HG03060 (cell line): ENCODE measurements around the gene OARD1.

Experiments
- ATAC-seq: cut with Tn5 transposase; IDR thresholded peaks from one replicate; pipeline ENCODE4 v1.9.1; 2021; ENCODE audit warnings: low read depth, moderate number of reproducible peaks; ENCODE audit not compliant: unreplicated experiment

OARD1 gene

GRCh38 chr6:41075651-41076626 is 3.8 kb upstream of the OARD1 start:
- no peak for ATAC-seq

- no peak for ATAC-seq
Measured at GRCh38 chr6:41074692-41075436, 2.7 kb upstream of the OARD1 start.

- ATAC-seq = no peak
Measured at GRCh38 chr6:41073968-41074691, 2.0 kb upstream of the OARD1 start.

- no peak for ATAC-seq
Measured at GRCh38 chr6:41073203-41073967, 1.2 kb upstream of the OARD1 start.

GRCh38 chr6:41072836-41073202 is 663 bp upstream of the OARD1 start, which contains the start of gene NFYA:
Gene NFYA (plus strand): TSS chr6:41072974. CDS start chr6:41079090, 6,116 bp downstream.
- peak; percentile 34 for ATAC-seq

GRCh38 chr6:41071501-41071922 is 644 bp downstream of the OARD1 start:
- no peak for ATAC-seq

- ATAC-seq = no peak
Measured at GRCh38 chr6:41066867-41067304, 5.3 kb downstream of the OARD1 start.

- ATAC-seq = no peak
Measured at GRCh38 chr6:41065550-41066026, 6.6 kb downstream of the OARD1 start.

GRCh38 chr6:41064841-41065240 is 7.3 kb downstream of the OARD1 start:
- no peak for ATAC-seq

GRCh38 chr6:41063884-41064285 is 8.3 kb downstream of the OARD1 start:
- ATAC-seq = no peak

- no peak for ATAC-seq
Measured at GRCh38 chr6:41062056-41062455, 10.1 kb downstream of the OARD1 start.

GRCh38 chr6:41061196-41061726 is 10.9 kb downstream of the OARD1 start:
- ATAC-seq = no peak

- no peak for ATAC-seq
Measured at GRCh38 chr6:41059556-41059955, 12.6 kb downstream of the OARD1 start.

- ATAC-seq = no peak
Measured at GRCh38 chr6:41058783-41059181, 13.4 kb downstream of the OARD1 start.

- ATAC-seq = no peak
Measured at GRCh38 chr6:41056768-41057490, 15.2 kb downstream of the OARD1 start.

GRCh38 chr6:41055149-41055548 is 17.0 kb downstream of the OARD1 start:
- ATAC-seq = no peak

- no peak for ATAC-seq
Measured at GRCh38 chr6:41054511-41054910, 17.6 kb downstream of the OARD1 start.

- no peak for ATAC-seq
Measured at GRCh38 chr6:41053041-41053440, 19.1 kb downstream of the OARD1 start, which contains the start of gene APOBEC2. Gene APOBEC2 (plus strand): TSS chr6:41053202. CDS start chr6:41053348, 146 bp downstream.

GRCh38 chr6:41051873-41052272 is 20.3 kb downstream of the OARD1 start:
- no peak for ATAC-seq
